ENCODE results near the gene ATG7.
"Not testable (repeated sequence)": the region's sequence is repeated elsewhere in the genome, so short reads cannot be mapped to it uniquely, and the experiment has no call there.

ATG7 gene

DNA sequence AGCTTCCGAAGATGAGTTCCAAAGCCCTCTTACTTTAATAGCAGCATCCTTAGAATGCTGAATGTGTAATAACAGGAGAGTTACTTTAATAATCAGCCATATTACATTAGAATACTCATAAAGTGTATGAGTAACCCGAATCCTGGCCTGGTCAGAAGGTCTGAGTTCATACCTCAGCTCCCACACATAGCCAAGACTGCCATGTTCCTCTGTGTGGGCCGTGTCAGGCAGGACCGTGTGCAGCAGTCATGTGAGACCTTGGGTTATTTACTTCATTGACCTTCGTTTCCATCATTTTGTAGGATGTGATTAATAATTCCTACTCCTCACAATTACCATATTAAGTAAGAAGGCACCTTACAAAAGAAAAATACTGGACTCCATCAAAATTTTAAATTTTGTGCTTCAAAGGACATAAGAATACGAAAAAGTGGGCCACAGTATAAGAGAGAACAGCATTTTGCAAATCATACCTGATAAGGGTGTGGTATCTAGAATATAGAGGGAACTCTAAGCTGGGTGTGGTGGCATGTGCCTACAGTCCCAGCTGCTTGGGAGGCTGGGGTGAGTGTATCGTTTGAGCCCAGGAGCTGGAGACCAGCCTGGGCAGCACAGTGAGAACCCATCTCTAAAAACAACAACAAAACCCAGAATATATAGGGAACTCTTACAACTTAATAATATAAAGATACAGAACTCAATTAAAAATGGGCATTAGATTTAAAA lies 163.4 kb downstream of the ATG7 start:
- no peak for DNase-seq

DNA sequence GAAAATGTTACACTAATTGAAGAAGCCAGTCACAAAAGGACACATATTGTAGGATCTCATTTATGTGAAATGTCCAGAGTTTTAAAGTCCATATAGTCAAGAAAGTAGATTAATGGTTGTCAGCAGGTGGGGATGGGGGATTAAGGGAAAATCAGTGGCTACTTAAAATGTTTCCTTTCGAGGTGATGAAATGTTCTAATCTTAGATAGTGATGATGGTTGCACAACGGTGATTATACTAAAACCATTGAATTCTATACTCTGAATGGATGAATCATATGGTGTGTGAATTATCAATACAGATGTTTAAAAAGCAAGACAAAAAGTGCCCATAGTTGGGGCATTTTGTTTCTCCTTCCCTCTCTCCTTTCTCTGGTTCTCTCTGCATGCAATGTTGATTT lies 164.6 kb downstream of the ATG7 start:
- DNase-seq = no peak

DNA sequence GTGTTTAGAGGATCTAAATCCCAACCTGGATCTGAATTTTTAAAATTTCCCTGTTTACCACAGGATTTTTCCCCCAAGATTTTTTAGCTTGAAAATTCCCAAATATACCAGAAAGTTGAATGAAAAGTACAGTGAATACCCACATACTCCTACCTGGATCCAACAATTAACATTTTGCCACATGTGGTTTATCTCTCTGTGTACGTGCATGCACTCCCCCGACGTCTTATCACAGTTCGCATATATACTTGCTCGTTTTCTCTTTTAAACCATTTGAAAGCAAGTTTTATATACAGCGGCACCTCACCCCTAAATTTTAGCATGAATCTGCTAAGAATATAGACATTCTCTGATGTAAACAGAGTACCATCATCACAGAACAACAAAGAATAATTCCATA lies 165.3 kb downstream of the ATG7 start:
- no peak for DNase-seq

DNA sequence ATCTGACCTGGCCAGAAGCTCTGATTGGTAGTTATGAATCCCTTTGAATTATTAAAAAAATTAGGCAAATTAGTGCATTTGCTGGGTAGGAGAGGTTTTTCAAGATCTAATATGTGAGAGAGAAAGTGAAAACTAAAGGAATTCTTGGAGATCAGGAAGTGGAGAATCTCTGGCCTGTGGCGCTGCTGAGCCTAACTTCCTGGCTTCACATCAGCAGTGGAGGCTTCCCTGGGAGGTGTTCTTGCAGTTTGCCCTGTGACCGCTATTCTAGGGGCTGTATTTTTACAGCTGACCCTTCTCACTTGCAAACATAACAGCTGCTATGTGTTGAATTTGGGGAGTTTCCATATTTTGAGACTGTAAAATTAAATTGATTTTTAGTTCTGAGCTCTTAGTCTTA lies 166.4 kb downstream of the ATG7 start:
- no peak for DNase-seq

DNA sequence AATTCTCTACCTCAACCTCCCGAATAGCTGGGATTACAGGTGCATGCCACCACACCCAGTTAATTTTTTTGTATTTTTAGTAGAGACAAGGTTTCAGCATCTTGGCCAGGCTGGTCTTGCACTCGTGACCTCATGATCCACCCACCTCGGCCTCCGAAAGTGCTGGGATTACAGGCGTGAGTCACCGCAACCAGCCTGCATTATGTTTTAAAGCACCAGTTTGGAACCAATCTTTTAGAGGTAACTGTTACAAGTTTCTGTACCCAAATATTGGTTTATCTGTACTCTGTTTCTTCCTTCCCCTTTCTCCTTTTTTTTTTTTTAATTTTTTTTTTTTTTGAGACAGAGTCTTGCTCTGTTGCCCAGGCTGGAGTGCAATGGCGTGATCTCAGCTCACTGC lies 169.1 kb downstream of the ATG7 start:
- not testable (repeated sequence) for DNase-seq

DNA sequence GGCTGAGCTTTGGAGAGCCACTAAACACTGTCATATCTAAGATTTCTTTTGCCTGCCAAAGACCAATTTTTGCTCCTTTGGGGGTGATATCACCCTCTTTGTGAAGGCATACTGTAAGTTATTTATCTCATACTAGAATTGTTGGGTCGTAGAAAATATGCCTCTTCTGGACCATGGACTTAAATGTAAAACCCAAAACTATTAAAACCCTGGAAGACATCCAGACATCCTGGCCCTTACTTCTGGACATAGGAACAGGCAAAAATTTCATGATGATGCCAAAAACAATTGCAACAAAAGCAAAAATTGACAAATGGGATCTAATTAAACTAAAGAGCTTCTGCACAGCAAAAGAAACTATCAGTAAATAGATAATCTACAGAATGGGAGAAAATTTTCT lies 172.2 kb downstream of the ATG7 start:
- no peak for DNase-seq

DNA sequence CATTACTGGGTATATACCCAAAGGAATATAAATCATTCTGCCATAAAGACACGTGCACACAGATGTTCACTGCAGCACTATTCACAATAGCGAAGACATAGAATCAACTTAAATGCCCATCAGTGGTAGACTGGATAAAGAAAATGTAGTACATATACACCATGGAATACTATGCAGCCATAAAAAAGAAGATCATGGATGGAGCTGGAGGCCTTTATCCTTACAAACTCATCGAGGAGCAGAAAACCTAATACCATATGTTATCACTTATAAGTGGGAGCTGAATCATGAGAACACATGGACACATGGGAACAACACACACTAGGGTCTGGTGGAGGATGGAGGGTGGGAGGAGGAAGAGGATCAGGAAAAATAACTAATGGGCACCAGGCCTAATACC lies 173.0 kb downstream of the ATG7 start:
- not testable (repeated sequence) for DNase-seq

DNA sequence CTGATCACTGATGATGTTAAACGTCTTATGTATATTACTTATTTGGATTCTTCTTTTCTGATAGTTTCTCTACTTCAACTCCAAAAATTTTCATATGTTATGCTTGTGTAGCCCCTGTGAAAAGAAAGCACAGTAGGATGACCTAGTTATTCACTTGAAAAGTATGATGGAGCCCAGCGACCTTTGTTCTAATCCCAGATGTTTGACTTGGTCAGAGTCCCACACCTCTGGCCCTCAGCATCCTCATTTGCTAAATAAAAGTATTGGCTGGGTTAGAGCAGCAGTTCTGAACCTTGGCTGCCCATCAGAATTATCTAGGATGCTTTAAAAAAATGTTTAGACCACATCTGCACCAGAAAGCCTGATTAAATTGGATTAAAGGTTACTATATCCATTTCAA lies 173.7 kb downstream of the ATG7 start:
- DNase-seq = no peak

DNA sequence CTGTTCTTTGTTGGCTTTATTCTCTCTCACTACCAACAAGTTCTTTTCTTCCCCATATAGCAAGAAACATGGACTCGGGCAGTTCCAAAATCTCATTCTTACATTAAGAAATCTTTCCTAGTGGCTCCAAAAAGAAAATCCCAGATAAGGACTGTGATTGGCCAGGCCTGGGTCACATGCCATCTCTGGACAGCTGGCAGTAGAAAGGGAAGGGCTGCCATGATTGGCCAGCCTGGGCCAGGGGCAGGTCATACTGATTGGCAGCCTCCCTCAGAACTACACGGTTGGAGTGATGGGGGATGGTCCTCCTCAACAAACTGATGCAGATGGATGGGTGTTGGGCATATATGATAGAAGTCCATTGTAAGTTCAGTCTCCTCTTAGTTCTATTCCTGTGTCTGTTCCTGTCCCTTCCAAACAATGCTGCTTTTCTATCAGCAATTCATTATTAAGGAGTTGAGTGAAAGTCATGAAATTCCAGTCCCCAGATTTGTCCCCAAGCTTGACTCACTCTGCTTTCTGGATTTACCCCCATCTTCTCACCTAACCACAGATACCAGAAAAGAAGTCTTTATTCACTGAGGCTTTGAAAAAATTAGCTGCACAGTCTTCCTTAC lies 175.5 kb downstream of the ATG7 start:
- DNase-seq = no peak

DNA sequence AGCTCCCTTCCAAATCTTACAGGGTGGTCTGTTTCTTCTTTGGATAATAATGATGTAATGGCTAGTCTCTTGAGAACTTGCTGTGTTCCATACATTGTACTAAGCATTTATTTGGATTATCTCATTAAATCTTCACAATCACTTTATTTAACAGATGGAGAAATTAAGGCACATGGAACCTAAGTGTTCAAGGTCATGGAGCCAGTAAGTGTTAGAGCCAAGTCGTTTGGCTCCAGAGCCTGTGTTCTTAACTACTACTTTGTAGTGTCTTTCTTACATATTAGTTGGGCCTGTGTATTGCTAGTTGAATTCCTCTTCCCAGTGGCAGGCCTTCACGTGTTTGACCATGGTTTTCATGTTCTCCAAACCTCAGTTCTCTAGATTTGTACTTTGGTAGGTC lies 177.8 kb downstream of the ATG7 start:
- no peak for DNase-seq

DNA sequence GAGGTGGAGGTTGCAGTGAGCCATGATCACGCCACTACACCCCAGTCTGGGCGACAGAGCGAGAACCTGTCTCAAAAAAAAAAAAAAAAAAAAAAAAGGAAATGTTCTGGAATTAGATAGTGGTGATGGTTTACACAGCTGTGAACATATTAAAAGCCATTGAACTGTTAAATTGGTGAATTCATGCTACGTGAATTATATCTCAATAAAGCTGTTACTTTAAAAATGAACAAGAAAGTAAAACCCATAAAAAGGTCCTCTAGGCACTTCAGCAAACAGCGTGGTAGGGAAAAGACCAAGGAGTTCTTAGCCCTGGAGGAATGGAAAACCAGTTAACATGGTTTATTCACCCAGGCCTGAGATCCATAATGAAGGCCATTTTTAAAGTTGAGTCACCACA lies 180.1 kb downstream of the ATG7 start:
- no peak for DNase-seq

DNA sequence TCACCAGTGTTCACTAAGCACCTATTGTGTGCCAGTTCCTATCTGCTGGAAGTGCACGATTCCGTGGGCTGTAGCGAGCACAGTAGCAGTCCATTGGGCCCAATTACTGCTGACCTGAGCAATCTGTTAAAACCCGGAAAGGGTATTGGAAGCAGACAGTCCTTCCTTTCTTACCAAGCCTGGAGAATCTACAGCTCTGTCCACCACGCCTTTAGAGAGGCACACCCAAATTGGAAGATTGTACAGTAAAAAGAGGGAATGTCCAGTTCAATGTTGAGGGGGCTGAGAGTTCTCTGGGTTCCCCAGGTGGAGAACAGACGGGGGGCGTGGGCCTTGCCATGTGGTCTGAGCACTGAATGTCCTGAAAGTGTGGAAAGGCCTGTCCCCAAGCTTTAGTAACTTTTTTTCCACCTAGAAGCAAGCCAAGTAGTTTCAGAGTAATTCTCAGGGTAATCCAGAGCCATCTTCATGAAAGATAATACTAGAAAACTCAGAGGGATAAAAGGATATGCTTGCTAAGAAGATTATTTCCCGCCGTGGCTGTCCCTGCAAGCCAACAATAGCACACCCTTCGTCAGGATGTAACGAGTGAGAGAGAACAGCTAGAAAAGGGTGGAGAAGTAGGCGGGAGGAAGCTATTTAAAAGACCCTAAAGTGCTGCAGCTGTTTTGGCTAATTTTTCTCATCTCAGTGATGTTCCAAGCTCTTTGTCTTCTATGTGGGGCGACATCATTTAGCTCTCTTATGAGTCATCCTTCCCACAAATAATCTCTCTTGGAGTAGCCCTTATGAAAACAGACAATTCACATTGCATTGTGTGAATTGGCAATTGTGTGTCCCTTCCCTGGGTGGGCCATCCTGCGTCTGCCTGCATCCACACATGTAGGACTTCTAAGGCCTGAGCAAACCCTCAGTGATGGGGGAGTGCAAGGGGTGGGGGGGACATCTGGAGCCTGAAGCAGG lies 181.0 kb downstream of the ATG7 start:
- DNase-seq = peak; percentile 25 to 35

DNA sequence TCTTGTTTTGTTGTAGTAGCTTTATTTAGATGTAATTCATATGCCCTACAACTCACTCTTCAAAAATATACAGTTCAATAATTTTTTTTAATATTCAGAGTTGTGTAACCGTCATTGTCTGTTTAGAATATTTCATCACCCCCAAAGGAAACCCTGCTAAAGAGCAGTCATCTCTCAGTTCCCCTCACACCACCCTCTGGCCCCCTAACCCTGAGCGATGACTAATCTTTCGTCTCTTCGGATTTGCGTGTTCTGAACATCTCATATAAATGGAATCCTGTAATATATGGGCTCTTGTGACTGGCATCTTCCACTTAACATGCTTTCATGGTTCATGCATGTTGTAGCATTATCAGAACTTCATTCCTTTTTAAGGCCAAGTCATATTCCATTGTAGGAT lies 183.8 kb downstream of the ATG7 start:
- DNase-seq = no peak

DNA sequence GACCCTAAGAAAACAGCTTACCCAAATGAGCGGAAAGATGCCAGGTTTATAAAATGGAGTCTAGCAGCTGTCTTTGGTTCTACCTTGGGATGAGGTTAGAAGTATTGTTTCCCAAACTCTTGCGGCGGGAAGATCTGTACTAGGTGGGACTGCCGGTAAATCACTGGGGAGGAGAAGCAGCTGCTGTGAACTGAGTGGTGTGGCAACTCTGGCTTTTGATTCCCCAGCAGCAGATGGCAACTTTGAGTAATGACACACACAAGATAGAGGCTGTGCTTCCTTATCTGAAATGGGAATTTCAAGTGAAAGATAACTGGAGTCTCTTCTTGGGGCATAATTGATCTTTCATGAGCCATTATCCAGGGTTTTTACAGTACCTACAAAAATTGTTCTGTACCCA lies 184.9 kb downstream of the ATG7 start:
- DNase-seq = no peak

DNA sequence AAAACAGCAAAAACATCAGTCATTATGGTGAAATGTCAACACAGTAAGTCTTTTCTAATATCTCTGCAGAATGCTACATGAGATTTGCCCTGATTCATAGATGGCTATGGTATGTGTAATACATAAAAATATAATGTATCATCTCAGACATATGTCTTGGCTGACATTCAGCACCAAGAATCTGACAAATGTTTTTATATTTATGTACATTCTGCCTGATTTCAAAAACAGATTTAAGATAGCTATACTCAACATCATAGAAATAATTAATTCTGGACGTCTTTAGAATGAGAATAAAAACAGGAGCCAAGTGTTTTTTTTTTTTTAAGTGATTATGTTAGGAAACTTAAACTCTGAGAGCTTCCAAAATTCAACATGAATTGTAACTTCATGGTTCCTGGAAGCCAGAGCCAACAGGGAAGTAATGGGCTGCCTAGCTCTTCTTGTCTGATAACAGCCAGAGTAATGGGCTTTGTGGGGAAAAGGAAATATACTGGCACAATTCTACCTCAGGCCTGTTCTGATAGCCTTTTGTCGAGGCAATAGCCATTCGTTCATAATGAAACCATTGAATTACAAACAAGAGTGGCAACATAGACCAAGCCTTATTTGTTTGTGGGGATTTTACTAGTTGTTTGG lies 187.1 kb downstream of the ATG7 start:
- no peak for DNase-seq

DNA sequence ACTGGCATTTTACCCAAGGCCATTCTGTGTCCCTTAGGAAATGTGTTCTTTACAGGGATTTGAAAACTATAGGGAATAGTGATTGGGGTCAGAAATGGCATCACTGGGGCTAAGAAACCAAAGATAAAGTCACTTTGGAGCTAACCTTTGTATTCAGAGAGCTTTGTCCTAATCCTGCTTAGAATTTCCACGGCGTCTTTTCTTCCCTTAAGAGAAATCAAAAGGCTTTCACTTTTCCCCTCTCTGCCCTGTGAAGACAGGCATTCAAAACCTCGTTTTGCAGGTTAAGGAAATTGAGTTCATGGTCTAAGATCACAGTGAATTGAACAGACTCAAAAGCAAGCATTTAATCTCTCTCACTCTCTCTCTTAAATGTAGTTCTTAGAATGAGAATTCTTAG lies 189.0 kb downstream of the ATG7 start:
- no peak for DNase-seq

DNA sequence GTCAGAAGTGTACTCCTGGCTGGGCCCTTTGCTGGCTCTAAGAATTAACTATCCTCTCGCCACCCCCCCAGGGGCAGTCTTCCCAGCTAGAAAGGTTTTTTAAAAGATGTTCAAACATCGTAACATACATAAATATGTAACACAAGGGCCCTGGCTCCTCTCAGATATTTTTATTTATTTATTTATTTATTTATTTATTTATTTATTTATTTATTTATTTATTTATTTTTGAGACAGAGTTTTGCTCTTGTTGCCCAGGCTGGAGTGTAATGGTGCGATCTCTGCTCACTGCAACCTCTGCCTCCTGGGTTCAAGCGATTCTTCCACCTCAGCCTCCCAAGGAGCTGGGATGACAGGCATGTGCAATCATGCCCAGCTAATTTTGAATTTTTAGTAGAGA lies 190.5 kb downstream of the ATG7 start:
- not testable (repeated sequence) for DNase-seq

DNA sequence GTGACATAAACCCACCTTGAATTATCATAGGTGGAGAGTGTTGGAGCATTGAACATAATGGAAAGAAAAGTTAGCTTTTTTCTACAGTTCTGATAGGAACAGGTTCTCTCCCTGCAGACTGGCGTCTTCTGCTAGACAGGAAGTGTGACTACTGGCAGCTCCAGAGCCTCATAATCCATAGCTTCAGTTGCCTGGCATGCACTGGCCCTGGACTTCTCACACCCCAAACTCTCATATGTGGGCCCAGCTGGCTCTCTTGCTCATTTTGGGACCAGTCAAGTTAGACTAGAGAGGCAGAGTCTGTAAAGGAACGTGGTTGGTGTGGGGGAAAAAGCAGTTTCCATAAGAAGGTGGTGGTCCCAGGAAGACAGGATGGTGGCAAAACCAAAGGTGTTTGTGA lies 191.4 kb downstream of the ATG7 start:
- DNase-seq = no peak

DNA sequence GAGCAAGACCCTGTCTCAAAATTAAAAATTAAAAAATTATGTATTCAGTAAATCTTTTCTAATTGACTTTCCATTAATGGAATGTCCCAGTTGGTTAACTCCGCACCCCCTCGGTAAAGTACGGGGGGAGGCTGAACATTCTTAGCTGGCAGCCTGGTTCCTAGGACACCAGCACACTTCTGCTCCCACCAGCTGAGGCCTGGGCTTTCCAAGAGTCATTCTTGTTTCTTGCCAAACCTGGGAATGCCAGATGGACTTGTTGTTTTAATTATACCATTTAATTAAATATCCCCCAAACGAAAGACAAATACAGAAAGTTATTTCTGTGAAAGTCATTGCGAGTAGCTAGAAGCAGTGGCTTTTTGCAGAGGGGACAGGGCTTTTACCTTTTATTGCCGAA lies 192.2 kb downstream of the ATG7 start:
- DNase-seq = no peak

DNA sequence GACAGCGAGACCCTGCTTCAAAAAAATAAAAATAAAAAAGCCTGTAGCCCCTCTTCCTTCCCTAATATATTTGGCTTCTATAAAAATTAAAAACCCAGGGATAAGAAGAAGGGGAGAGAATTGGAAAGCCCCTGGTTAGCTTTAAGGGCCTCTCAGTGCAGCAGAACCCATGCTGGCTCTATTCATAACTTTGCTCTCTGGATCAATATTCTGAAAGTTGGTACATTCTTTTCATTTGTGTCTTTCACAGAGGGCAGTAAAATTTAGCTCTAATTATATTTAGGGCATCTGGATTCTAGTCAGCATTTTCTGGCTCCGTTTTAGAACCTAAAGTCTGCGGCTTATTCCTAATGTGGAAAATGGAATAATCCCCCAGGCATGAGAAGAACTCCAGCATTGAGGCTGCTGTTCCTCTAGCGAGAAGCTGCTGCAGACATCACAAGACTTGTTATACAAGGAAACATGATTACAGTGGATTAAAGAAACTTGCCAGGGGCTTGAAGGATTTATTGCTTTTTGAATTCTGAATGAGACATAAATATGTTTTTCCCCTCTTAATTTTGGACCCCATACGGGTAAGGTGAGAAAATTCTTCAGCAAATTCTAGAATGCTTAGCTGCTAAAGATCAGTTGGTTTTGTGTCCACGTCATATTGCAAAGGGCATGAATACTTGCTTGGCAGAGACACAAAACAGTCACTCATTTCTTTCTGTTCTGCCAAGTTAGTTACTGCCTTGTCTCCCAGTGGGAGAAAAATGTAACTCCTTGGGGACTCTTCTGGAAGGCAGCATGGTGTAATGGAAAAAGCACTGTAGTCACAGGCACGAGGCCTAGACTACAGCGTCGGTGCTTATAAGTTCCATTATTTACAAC lies 193.8 kb downstream of the ATG7 start:
- no peak for DNase-seq

DNA sequence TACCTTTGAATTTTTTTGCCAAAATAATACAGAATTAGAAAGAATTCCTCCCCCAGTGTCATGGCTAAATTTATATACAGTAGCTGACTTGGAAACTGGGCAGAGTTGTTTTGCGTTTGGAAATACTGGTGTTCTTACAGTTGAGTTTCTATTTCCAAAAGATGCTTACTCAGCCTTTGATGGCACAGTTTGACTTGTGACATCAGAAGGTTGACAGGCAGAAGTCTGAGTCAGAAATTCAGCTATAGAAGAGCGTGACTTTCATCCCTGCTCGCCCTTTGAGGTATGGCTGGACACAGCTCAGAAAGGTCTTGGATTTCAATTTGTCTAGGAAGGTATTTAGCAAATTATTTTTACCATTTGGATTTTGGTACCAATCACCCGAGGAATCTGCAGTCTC lies 195.7 kb downstream of the ATG7 start:
- no peak for DNase-seq
